HCT116 (cell line): ENCODE results near the gene RFX2. TPM values are rescaled to one million over a fixed set of nuclear protein-coding genes. Genes with fewer than 3 reads are reported as not detected.
A peak's percentile ranks its signal among the peaks of the same experiment; 100 is the strongest.

ENCODE experiments used
- ATAC-seq: fragments of 200-7000 bp; cut with Tn5 transposase; 2 replicates; pipeline ENCODE4 v1.9.1; 2020; ENCODE audit warnings: mild to moderate bottlenecking, moderate library complexity
- BruUV-seq: library from RNA; stranded (reverse); fragments of 400-500 nt; replicated peaks from 2 replicates; lab custom pipeline; 2021; lab: Mats Ljungman, UMichigan
- CTCF ChIA-PET: fragments of 300-600 bp; sonication (Branson Sonifier 250); formaldehyde crosslinking; loops from one replicate; lab custom pipeline; 2021; ENCODE audit warnings: antibody characterized with exemption; lab: Charles Lee
- POLR2A ChIA-PET: fragments of 300-600, 350-600 bp; sonication (Branson Sonifier 250); formaldehyde crosslinking; loops from one replicate; lab custom pipeline; 2021; ENCODE audit warnings: antibody characterized with exemption; lab: Charles Lee
- RAD21 ChIA-PET, 2 experiments: fragments of 300-600 bp; sonication (Branson Sonifier 250); formaldehyde crosslinking; loops; one replicate each; lab custom pipeline; 2023; ENCODE audit warnings: low total read pairs in 2 of 2; ENCODE audit not compliant: uncharacterized antibody in 2 of 2, unreplicated experiment in 2 of 2, low non-redundant PET in 1 of 2; lab: Charles Lee
- DNase-seq: peaks from one replicate; pipeline ENCODE4 v3.0.0-alpha.2; 2010; ENCODE audit warnings: low read depth, low spot score
- H2AFZ ChIP-seq: fragments of 200-600 bp; shearing (Covaris generic), sonication (generic); 2 replicates; pipeline ENCODE4 v1.6.1; 2017; ENCODE audit warnings: low read depth, mixed run types, mixed read lengths, antibody characterized with exemption, low read length; ENCODE audit not compliant: poor library complexity, severe bottlenecking
- H3K27ac ChIP-seq: 2 replicates; pipeline ENCODE4 v1.5.1; 2012; ENCODE audit warnings: low read depth, low read length
- H3K27me3 ChIP-seq: fragments of 200-600 bp; sonication (generic); 2 replicates; pipeline ENCODE4 v1.6.1; 2016; ENCODE audit warnings: mixed run types, low read length, mixed read lengths; ENCODE audit not compliant: insufficient read depth
- H3K36me3 ChIP-seq, 2 experiments: fragments of 200-500 bp in 1 of 2; fragments of 200-600 bp in 1 of 2; sonication (Bioruptor generic) in 1 of 2; sonication (generic) in 1 of 2; 2 replicates each; pipeline versions ENCODE4 v1.5.1 to v1.6.1; 2014 to 2016; ENCODE audit warnings: low read length in 2 of 2, inconsistent platforms in 1 of 2, mixed read lengths in 1 of 2, mixed run types in 1 of 2; ENCODE audit not compliant: insufficient read depth in 2 of 2, control insufficient read depth in 1 of 2
- H3K4me1 ChIP-seq, 2 experiments: fragments of 200-600 bp in 1 of 2; sonication (generic) in 1 of 2; 2 replicates each; pipeline versions ENCODE4 v1.5.1 to v1.6.1; 2012 to 2017; ENCODE audit warnings: low read length in 2 of 2, inconsistent platforms in 1 of 2, mild to moderate bottlenecking in 1 of 2, mixed read lengths in 1 of 2, mixed run types in 1 of 2, moderate library complexity in 1 of 2; ENCODE audit not compliant: insufficient read depth in 2 of 2, control insufficient read depth in 1 of 2
- H3K4me2 ChIP-seq: fragments of 200-600 bp; sonication (generic); 2 replicates; pipeline ENCODE4 v1.6.1; 2017; ENCODE audit warnings: mixed run types, low read length, mixed read lengths
- H3K4me3 ChIP-seq, 2 experiments: fragments of 200-600 bp in 1 of 2; sonication (generic) in 1 of 2; replicated peaks in 1 of 2; 2 replicates each; pipeline ENCODE4 v1.5.1; 2011 to 2016; ENCODE audit warnings: low read length in 2 of 2, control low read depth in 1 of 2, low read depth in 1 of 2, mild to moderate bottlenecking in 1 of 2, mixed read lengths in 1 of 2, mixed run types in 1 of 2
- H3K79me2 ChIP-seq: fragments of 200-600 bp; sonication (generic); 2 replicates; pipeline ENCODE4 v1.6.1; 2017; ENCODE audit warnings: mild to moderate bottlenecking, mixed run types, low read length, moderate library complexity, mixed read lengths; ENCODE audit not compliant: insufficient read depth
- H3K9ac ChIP-seq: fragments of 200-600 bp; sonication (generic); 2 replicates; pipeline ENCODE4 v1.6.1; 2016; ENCODE audit warnings: low read length, mixed read lengths
- H3K9me2 ChIP-seq: fragments of 200-600 bp; sonication (generic), shearing (Covaris generic); 2 replicates; pipeline ENCODE4 v1.6.1; 2017; ENCODE audit warnings: mixed run types, mild to moderate bottlenecking, moderate library complexity; ENCODE audit not compliant: insufficient read depth
- H3K9me3 ChIP-seq, 2 experiments: fragments of 200-500 bp in 1 of 2; fragments of 200-600 bp in 1 of 2; sonication (Bioruptor generic) in 1 of 2; sonication (generic) in 1 of 2; 2 replicates each; pipeline ENCODE4 v1.6.1; 2014 to 2017; ENCODE audit warnings: low read length in 2 of 2, mixed read lengths in 2 of 2, inconsistent platforms in 1 of 2, low read depth in 1 of 2, mild to moderate bottlenecking in 1 of 2, mixed run types in 1 of 2, moderate library complexity in 1 of 2; ENCODE audit not compliant: control insufficient read depth in 1 of 2, insufficient read depth in 1 of 2
- H4K20me1 ChIP-seq: fragments of 200-600 bp; sonication (generic), shearing (Covaris generic); 2 replicates; pipeline ENCODE4 v1.6.1; 2017; ENCODE audit warnings: mixed run types, mild to moderate bottlenecking, moderate library complexity; ENCODE audit not compliant: insufficient read depth
- CBX3 ChIP-seq: IDR thresholded peaks from 2 replicates; pipeline ENCODE4 v1.6.1; 2012; ENCODE audit warnings: low read depth
- CTCF ChIP-seq, 3 experiments: fragments of 200-600 bp in 1 of 3; sonication (generic) in 1 of 3; IDR thresholded peaks in 2 of 3; conservative IDR thresholded peaks in 1 of 3; 2 replicates each; pipeline ENCODE4 v1.5.1; 2012 to 2017; ENCODE audit warnings: low read depth in 2 of 3, low read length in 2 of 3, antibody characterized with exemption in 1 of 3, borderline replicate concordance in 1 of 3, control low read depth in 1 of 3, mild to moderate bottlenecking in 1 of 3, mixed read lengths in 1 of 3, mixed run types in 1 of 3, moderate library complexity in 1 of 3; ENCODE audit not compliant: insufficient read depth in 1 of 3
- RAD21 ChIP-seq: IDR thresholded peaks from 2 replicates; pipeline ENCODE4 v1.6.1; 2012; ENCODE audit warnings: low read depth, mild to moderate bottlenecking
- YY1 ChIP-seq: IDR thresholded peaks from 2 replicates; pipeline ENCODE4 v1.6.1; 2011; ENCODE audit warnings: low read length, low read depth, moderate library complexity, mild to moderate bottlenecking; ENCODE audit not compliant: insufficient replicate concordance; ENCODE audit errors: extremely low read depth
- intact Hi-C: fragments of 100-400 bp; cut with micrococcal nuclease; formaldehyde crosslinking; loops from 2 replicates; pipeline ENCODE4 v1.10.0; 2022
- total RNA-seq: library from RNA; stranded (reverse); gene quantifications from one replicate; pipeline ENCODE4 v1.2.1, GENCODE V29; 2021; ENCODE audit not compliant: unreplicated experiment

RFX2 gene
- total RNA-seq, 1 experiment from 2014 or later: 13.7 TPM

- no peaks in the 10 kb centered on the region for H3K27me3 ChIP-seq
- no peak overlapping the region for H3K4me3 ChIP-seq
- H3K9ac ChIP-seq: no peak overlapping the region
- intact Hi-C loops: loop anchor here (1.0 to 5.0 kb wide), 3 partner anchors 62 to 253 kb away; no protein-coding TSS in a partner anchor
- TF ChIP-seq CTCF (IDR thresholded peaks at IDR 0.05 in 2 of 3, conservative IDR thresholded peaks at IDR 0.05 in 1 of 3; ENCODE audit: borderline replicate concordance in 1 of 3, insufficient read depth in 1 of 3, low read depth in 2 of 3, low read length in 2 of 3) (peak; percentile 85 to 90 (median 87)), CBX3 (no peak), RAD21 (peak; percentile 94), YY1 (peak; percentile 8)
- RAD21 ChIA-PET: interaction anchor here (0.6 to 1.8 kb wide), 4 partner anchors 15 to 472 kb away, joined by 3 to 15 read pairs (median 8); no protein-coding TSS in a partner anchor
- no peaks in the 10 kb centered on the region; the same call in 1 of the 2 replicates for H3K79me2 ChIP-seq
- H4K20me1 ChIP-seq: no peaks in the 10 kb centered on the region
- POLR2A ChIA-PET: interaction anchor here (2.1 kb wide), 1 partner anchor 77 kb away, joined by 13 read pairs; no protein-coding TSS in a partner anchor
- ATAC-seq: peak; percentile 99
- H3K36me3 ChIP-seq: no peaks in the 10 kb centered on the region
- H3K9me3 ChIP-seq: no peaks in the 10 kb centered on the region
- H3K9me2 ChIP-seq: no peaks in the 10 kb centered on the region
- BruUV-seq: no TSS peak
- H3K4me2 ChIP-seq: peak overlapping the region; percentile 47
- peak; percentile 59 for DNase-seq
- H2AFZ ChIP-seq: no peak overlapping the region
- CTCF ChIA-PET: interaction anchor here (0.6 to 2.5 kb wide), 12 partner anchors 14 to 270 kb away, joined by 3 to 94 read pairs (median 4); no protein-coding TSS in a partner anchor
- H3K4me1 ChIP-seq: peaks cover 3 to 11% of the 10 kb centered on the region in 2 experiments; a peak in 3 of 4 replicates
- no peak overlapping the region for H3K27ac ChIP-seq
Observed at GRCh38 chr19:6048793-6049405, 61.4 kb downstream of the RFX2 start.
